Adipocyte (in vitro differentiated cells): ENCODE measurements around the gene CACNG5.

ENCODE experiments used
- DNase-seq: peaks from one replicate; pipeline ENCODE4 v3.0.0-alpha.2; 2015; ENCODE audit warnings: low read depth
- H3K27me3 ChIP-seq: replicated peaks from 2 replicates; pipeline ENCODE4 v1.7.0; 2013; ENCODE audit warnings: mild to moderate bottlenecking, low read length, moderate library complexity; ENCODE audit not compliant: control insufficient read depth, insufficient read depth
- H3K36me3 ChIP-seq: 2 replicates; pipeline ENCODE4 v1.7.0; 2013; ENCODE audit warnings: low read length, mild to moderate bottlenecking, moderate library complexity; ENCODE audit not compliant: control insufficient read depth, insufficient read depth, severe bottlenecking
- H3K4me1 ChIP-seq: 2 replicates; pipeline ENCODE4 v1.7.0; 2013; ENCODE audit warnings: mild to moderate bottlenecking, low read length, moderate library complexity; ENCODE audit not compliant: control insufficient read depth, insufficient read depth
- H3K4me3 ChIP-seq: 2 replicates; pipeline ENCODE4 v1.7.0; 2013; ENCODE audit warnings: mild to moderate bottlenecking, low read length, moderate library complexity
- H3K9ac ChIP-seq: 2 replicates; pipeline ENCODE4 v1.7.0; 2013; ENCODE audit warnings: mild to moderate bottlenecking, low read length, moderate library complexity
- H3K9me3 ChIP-seq: 2 replicates; pipeline ENCODE4 v1.7.0; 2013; ENCODE audit warnings: mild to moderate bottlenecking, low read length, moderate library complexity; ENCODE audit not compliant: control insufficient read depth

CACNG5 gene

GRCh38 chr17:66906321-66907278 is 71.7 kb downstream of the CACNG5 start:
- peaks cover 14% of the 10 kb centered on the region for H3K4me1 ChIP-seq
- H3K9me3 ChIP-seq = no peaks in the 10 kb centered on the region
- no peaks in the 10 kb centered on the region for H3K36me3 ChIP-seq
- H3K27me3 ChIP-seq = peaks cover 47% of the 10 kb centered on the region
- DNase-seq = peak; percentile 91
- H3K9ac ChIP-seq = no peak overlapping the region
- H3K4me3 ChIP-seq = no peak overlapping the region

- no peak for DNase-seq
- H3K9me3 ChIP-seq = no peaks in the 10 kb centered on the region
- peaks cover 7% of the 10 kb centered on the region for H3K4me1 ChIP-seq
- no peak overlapping the region for H3K4me3 ChIP-seq
- H3K36me3 ChIP-seq = no peaks in the 10 kb centered on the region
- no peak overlapping the region for H3K9ac ChIP-seq
- peaks cover 53% of the 10 kb centered on the region for H3K27me3 ChIP-seq
Measured at GRCh38 chr17:66909804-66910373, 75.0 kb downstream of the CACNG5 start.

DNA sequence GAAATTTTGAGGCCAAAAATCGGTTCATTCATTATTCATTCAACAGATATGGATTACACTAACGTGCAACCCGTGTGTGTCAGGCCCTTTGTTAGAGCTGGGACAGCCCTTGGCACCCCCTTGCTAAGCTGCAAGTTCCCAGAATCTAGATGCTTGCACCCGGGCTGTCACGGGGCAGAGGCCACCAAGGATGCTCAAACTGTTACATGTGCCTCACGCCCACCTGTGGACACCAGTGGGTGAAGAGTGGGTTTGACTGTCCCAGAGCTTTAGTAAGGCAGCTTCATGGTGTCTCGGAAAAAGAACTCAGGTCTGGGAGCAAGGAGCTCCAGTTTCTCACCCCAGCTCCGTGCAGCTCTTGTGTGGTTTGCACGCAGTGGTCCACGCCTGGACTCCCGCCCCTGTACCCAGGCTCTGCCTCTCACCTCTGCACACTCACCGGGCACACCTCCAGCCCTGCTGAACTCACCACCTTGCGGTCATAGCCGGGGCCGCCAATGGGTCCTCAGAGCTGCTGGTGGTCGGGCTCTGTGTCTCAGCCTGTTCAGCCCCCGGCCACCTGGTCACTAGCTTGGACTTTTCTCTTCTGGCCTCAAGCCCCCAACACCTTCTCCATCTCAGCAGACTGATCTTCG is 75.9 kb downstream of the CACNG5 start:
- peaks cover 62% of the 10 kb centered on the region for H3K27me3 ChIP-seq
- H3K36me3 ChIP-seq = no peaks in the 10 kb centered on the region
- no peak for DNase-seq
- H3K9me3 ChIP-seq = no peaks in the 10 kb centered on the region
- no peaks in the 10 kb centered on the region for H3K4me1 ChIP-seq
- H3K4me3 ChIP-seq = no peak overlapping the region
- H3K9ac ChIP-seq = no peak overlapping the region

- Histone ChIP-seq H3K4me3 (no peak overlapping the region), H3K4me1 (no peaks in the 10 kb centered on the region), H3K36me3 (no peaks in the 10 kb centered on the region), H3K9ac (no peak overlapping the region), H3K27me3 (peaks cover 56% of the 10 kb centered on the region), H3K9me3 (peaks cover 7% of the 10 kb centered on the region)
- DNase-seq = no peak
Measured at GRCh38 chr17:66915204-66915611, 80.3 kb downstream of the CACNG5 start.

- Histone ChIP-seq H3K4me1 (no peaks in the 10 kb centered on the region), H3K9ac (no peak overlapping the region), H3K27me3 (peaks cover 58% of the 10 kb centered on the region), H3K4me3 (no peak overlapping the region), H3K36me3 (no peaks in the 10 kb centered on the region), H3K9me3 (peaks cover 13% of the 10 kb centered on the region)
- no peak for DNase-seq
Measured at GRCh38 chr17:66915792-66916191, 80.9 kb downstream of the CACNG5 start.

- DNase-seq = no peak
- no peak overlapping the region for H3K4me3 ChIP-seq
- no peak overlapping the region for H3K9ac ChIP-seq
- peaks cover 21% of the 10 kb centered on the region for H3K9me3 ChIP-seq
- H3K36me3 ChIP-seq = no peaks in the 10 kb centered on the region
- no peaks in the 10 kb centered on the region for H3K4me1 ChIP-seq
- peaks cover 49% of the 10 kb centered on the region for H3K27me3 ChIP-seq
Measured at GRCh38 chr17:66916946-66917345, 82.0 kb downstream of the CACNG5 start.

GRCh38 chr17:66918896-66919295 is 84.0 kb downstream of the CACNG5 start:
- H3K36me3 ChIP-seq = no peaks in the 10 kb centered on the region
- peaks cover 23% of the 10 kb centered on the region for H3K9me3 ChIP-seq
- peaks cover 35% of the 10 kb centered on the region for H3K27me3 ChIP-seq
- H3K9ac ChIP-seq = no peak overlapping the region
- no peaks in the 10 kb centered on the region for H3K4me1 ChIP-seq
- no peak for DNase-seq
- H3K4me3 ChIP-seq = no peak overlapping the region

- DNase-seq = no peak
- Histone ChIP-seq H3K36me3 (no peaks in the 10 kb centered on the region), H3K9me3 (peaks cover 23% of the 10 kb centered on the region), H3K9ac (no peak overlapping the region), H3K4me3 (no peak overlapping the region), H3K27me3 (peaks cover 21% of the 10 kb centered on the region), H3K4me1 (no peaks in the 10 kb centered on the region)
Measured at GRCh38 chr17:66920435-66920834, 85.5 kb downstream of the CACNG5 start.

GRCh38 chr17:66920950-66921349 is 86.0 kb downstream of the CACNG5 start:
- H3K4me3 ChIP-seq = no peak overlapping the region
- H3K9ac ChIP-seq = no peak overlapping the region
- H3K36me3 ChIP-seq = no peaks in the 10 kb centered on the region
- peaks cover 19% of the 10 kb centered on the region for H3K27me3 ChIP-seq
- DNase-seq = no peak
- H3K9me3 ChIP-seq = peaks cover 23% of the 10 kb centered on the region
- H3K4me1 ChIP-seq = no peaks in the 10 kb centered on the region

DNA sequence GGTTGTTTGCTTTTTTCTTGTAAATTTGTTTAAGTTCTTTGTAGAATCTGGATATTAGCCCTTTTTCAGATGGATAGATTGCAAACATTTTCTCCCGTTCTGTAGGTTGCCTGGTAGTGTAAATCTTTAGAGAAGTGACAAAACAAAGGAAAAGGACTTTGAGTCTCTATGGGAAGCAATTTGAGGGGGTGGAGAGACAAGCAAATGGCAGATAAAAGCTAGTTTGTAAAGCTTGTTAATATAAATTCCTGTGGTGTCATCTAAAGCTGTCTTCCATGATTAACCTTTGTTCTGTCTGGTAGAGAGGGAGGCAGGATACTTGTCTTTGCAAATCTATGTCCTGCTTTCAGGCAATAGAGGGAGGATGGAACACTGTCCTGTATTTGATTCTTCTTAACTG is 89.0 kb downstream of the CACNG5 start:
- Histone ChIP-seq H3K9me3 (peaks cover 16% of the 10 kb centered on the region), H3K36me3 (no peaks in the 10 kb centered on the region), H3K9ac (no peak overlapping the region), H3K4me3 (no peak overlapping the region), H3K4me1 (no peaks in the 10 kb centered on the region), H3K27me3 (peaks cover 35% of the 10 kb centered on the region)
- DNase-seq = no peak

DNA sequence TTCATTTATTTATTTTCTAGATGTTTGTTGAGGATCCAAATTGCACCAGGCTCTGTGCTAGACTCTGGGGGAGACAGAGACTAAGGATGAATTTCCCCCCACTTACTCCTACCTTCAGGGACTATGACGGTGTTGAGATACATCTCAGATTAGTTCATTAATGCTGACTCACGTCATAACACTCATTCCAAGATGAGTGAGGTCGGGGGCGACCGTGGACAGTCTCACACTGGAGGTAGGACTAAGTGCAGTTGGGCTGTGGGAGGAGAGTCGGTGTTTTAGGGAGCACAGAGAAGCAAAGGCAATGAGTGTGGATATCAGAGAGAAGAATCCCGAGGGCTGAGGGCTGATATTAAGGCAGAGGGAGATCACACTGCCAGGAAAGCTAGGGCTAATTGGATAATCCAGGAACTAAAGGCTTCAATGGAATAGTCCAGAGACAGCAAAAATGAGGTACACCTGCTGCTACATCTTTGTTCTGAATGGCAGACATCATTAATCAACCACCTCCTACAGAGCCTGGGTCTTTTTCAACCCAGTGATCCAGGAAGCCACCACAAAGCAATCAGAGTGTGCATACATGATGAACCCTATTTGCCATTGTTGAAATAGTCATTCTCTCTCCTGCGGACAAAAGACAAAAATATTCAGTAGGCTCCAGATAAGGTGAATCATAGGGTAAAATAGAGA is 91.0 kb downstream of the CACNG5 start:
- Histone ChIP-seq H3K27me3 (peaks cover 48% of the 10 kb centered on the region), H3K36me3 (no peaks in the 10 kb centered on the region), H3K4me3 (no peak overlapping the region), H3K9me3 (peaks cover 9% of the 10 kb centered on the region), H3K9ac (no peak overlapping the region), H3K4me1 (no peaks in the 10 kb centered on the region)
- DNase-seq = no peak
